Measurements from ENCODE around the gene ZNF665.
"Not testable (repeated sequence)": the region's sequence is repeated elsewhere in the genome, so short reads cannot be mapped to it uniquely, and the experiment has no call there.

The ZNF665 gene

GRCh38 chr19:53192771-53193534 is at the start of gene ZNF665:
Gene ZNF665 (minus strand): TSS chr19:53193358. CDS start chr19:53182898, 10,460 bp downstream.
- DNase-seq = peak; percentile 92

GRCh38 chr19:53237114-53237777 is 44.1 kb upstream of the ZNF665 start:
- no peak for DNase-seq

GRCh38 chr19:53224606-53225005 is 31.4 kb upstream of the ZNF665 start:
- DNase-seq = no peak

GRCh38 chr19:53222716-53223115 is 29.6 kb upstream of the ZNF665 start:
- DNase-seq = not testable (repeated sequence)

DNA sequence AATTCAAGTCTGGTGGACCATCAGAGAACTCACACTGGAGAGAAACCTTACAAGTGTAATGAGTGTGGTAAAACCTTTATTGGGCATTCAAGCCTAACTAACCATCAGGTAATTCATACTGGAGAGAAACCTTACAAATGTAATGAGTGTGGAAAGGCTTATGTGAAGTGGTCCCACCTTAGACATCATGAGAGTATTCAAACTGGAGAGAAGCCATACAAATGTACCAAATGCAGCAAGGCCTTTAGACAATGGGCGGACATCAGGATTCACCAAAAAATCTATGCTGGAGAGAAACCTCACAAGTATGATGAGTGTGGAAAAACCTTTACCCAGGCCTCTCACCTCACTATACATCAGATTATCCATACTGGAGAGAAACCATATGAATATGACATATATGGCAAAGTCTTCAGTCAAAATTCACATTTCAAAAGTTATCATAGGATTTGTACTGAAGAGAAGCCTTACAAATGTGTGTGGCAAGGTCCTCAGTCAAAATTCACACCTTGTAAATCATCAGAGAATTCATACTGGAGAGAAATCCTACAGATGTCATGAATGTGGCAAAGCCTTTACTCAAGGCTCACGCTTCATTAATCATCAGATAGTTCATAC is 19.7 kb upstream of the ZNF665 start:
- no peak for DNase-seq

DNA sequence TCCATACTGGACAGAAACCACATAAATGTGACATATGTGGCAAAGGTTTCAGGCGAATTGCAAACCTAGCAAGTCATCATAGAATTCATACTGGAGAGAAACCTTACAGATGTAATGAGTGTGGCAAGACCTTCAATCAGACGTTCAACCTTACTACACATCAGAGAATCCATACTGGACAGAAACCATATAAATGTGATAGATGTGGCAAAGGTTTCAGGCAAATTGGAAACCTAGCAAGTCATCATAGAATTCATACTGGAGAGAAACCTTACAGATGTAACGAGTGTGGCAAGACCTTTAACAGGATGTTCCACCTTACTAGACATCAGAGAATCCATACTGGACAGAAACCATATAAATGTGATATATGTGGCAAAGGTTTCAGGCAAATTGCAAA is 18.4 kb upstream of the ZNF665 start:
- DNase-seq = not testable (repeated sequence)

DNA sequence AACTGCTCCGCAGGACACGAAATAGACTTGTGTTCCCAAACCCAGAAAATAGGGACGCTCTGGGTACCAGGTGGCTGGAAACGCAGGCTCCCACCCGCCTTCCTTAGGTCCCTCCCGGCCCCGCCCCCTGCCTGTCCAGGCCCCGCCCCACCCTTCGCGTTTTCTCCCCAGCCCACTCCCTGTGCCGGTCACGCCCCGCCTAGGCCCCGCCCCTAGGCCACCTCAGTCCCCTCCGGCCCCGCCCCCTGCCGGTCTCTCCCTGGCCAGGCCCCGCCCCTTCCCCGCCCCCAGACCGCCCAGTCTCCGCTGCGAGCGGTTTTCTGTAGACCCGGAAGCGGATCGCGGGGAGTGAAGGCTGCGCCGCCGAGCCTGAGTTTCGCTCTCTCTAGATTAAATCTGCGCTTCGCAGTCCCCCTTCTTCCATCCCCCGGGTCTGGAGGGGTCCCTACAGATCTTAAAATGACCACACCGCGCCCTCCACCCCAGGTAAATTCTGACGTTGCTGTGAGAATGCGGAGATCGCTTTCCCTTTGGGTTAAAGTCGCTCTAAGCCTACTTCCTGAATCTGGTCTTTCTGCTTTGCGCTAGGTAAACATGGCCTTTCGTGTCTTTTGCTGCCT is 3.7 kb upstream of the ZNF665 start:
- DNase-seq = peak; percentile 97

- peak; percentile 89 for DNase-seq
These were observed 2.2 kb upstream of the ZNF665 start for GRCh38 chr19:53195265-53195903.

DNA sequence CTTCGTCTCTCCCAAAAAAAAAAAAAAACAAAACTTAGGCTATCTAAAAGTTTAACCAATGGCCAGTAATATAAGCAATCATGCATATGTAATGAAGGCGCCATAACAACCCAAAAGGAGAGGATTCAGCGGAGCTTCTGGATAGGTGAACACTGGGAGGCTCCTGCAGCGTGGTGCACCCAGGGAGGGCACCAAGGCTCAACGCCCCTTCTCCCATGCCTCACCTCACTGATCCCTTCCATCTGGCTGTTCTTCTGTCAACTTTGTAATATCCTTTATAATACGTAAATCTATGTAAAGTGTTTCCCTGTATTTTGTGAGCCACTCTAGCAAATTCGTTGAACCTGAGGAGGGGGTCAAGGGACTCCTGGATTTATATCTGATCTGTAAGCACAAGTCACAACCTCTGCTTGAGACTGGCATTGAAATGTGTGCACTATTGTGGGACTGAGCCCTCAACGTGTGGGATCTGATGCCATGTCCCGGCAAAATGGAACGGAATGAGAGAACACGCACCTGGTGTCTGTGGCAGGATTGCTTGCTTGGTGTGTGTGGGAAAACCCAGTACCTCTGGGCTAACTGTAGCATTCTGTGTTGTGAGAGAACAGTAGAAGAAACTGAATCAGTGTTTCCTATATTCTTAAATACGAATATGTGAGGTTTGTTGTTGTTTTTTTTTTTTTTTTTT is 521 bp upstream of the ZNF665 start:
- no peak for DNase-seq

DNA sequence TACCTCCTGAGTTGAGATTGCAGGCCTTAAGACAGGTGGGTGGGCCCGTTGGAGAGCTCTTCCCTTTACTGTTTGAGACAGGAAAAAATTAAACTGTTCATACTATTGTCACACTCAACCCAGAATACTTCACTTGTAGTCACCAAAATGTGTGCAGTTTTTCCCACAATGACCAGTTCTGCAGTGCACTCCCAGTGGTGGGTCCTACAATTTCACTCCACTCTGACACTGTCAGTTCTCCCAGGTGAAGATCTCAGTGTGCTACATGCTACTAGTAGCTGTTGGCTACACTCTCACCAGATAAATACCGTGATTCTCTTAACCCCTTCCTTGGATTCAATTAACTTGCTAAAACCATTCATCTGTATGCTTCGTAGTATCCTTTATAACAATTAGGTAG is 2.9 kb downstream of the ZNF665 start:
- DNase-seq = no peak

GRCh38 chr19:53189691-53190198 is 3.4 kb downstream of the ZNF665 start:
- DNase-seq = not testable (repeated sequence)

GRCh38 chr19:53185155-53185882 is 7.8 kb downstream of the ZNF665 start:
- not testable (repeated sequence) for DNase-seq

GRCh38 chr19:53183146-53183764 is 9.9 kb downstream of the ZNF665 start:
- peak; percentile 63 for DNase-seq

- no peak for DNase-seq
These were observed 11.0 kb downstream of the ZNF665 start for GRCh38 chr19:53182202-53182601.

GRCh38 chr19:53177986-53178385 is 15.2 kb downstream of the ZNF665 start:
- no peak for DNase-seq

DNA sequence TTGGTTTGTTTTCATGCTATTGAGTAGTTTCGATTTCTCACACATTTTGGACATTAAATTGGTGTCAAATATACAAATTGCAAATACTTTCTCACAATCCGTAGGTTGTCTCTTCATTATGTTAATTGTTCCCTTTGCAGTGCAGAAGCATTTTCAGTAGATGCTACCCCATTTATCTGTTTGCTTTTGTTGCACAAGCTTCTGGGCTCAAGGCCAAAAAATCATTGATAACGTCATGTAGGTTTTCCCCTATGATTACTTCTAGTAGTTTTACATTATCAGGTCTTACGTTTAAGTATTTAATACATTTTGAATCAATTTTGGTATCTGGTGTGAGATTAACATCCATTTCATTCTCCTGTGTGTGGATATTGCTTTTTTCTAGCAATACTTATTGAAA is 20.3 kb downstream of the ZNF665 start:
- no peak for DNase-seq

GRCh38 chr19:53165691-53166091 is 27.5 kb downstream of the ZNF665 start:
- DNase-seq = no peak

- DNase-seq = no peak
These were observed 32.0 kb downstream of the ZNF665 start for GRCh38 chr19:53161123-53161522.

- no peak for DNase-seq
These were observed 32.8 kb downstream of the ZNF665 start for GRCh38 chr19:53160350-53160749.

DNA sequence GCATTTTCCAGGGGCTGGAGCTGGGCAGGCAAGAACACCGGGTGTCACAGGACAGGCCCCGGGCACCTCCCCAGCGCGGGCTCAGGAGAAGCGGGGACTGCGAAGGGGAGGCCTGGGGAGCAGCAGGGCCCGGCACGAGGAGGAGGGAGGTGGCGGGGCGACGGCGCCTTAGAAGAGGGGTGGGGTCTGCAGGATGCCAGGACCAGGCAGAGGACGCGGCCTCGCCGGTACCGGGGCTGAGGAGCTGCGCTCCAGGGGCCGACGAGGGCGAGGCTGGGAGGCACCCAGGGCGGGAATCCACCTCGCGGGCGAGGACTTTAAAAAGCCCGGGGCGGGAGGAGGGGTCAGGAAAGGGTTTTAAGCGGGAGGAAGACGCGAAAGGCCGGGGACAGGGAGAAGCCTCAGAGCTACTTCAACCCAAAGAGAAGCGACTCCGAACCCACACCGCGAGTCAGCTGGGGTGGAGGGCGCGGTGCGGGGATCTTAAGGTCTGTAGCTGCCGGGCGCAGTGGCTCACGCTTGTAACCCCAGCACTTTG is 35.0 kb downstream of the ZNF665 start:
- peak; percentile 69 for DNase-seq

GRCh38 chr19:53157626-53158025 is 35.5 kb downstream of the ZNF665 start:
- DNase-seq = peak; percentile 61
